Mesenchymal stem cell (in vitro differentiated cells and primary cell): Measurements from ENCODE around the gene C1orf116.

Experiments used
- DNase-seq: peaks from one replicate; pipeline ENCODE4 v3.0.0-alpha.2; 2013
- H2AFZ ChIP-seq: one replicate; pipeline ENCODE4 v1.6.1; 2013; ENCODE audit warnings: low read depth, mild to moderate bottlenecking, control low read depth, inconsistent platforms, low read length, moderate library complexity
- H2AK5ac ChIP-seq: 2 replicates; pipeline ENCODE4 v1.6.1; 2013; ENCODE audit warnings: low read length, moderate library complexity, mild to moderate bottlenecking, inconsistent platforms; ENCODE audit not compliant: severe bottlenecking
- H2BK120ac ChIP-seq: one replicate; pipeline ENCODE4 v1.6.1; 2013; ENCODE audit warnings: low read depth, mild to moderate bottlenecking, inconsistent platforms, low read length, moderate library complexity
- H2BK12ac ChIP-seq, 2 experiments: one replicate each; pipeline ENCODE4 v1.6.1; 2013; ENCODE audit warnings: inconsistent platforms in 2 of 2, low read length in 2 of 2, mild to moderate bottlenecking in 2 of 2, moderate library complexity in 2 of 2, control low read depth in 1 of 2
- H2BK15ac ChIP-seq: one replicate; pipeline ENCODE4 v1.6.1; 2013; ENCODE audit warnings: mild to moderate bottlenecking, low read depth, inconsistent platforms; ENCODE audit not compliant: poor library complexity, severe bottlenecking
- H2BK5ac ChIP-seq: 2 replicates; pipeline ENCODE4 v1.6.1; 2013; ENCODE audit warnings: low read depth, mild to moderate bottlenecking, low read length, control low read depth, inconsistent platforms; ENCODE audit not compliant: poor library complexity, severe bottlenecking
- H3K14ac ChIP-seq, 2 experiments: one replicate each; pipeline ENCODE4 v1.6.1; 2013; ENCODE audit warnings: inconsistent platforms in 2 of 2, low read length in 2 of 2, control low read depth in 1 of 2, mild to moderate bottlenecking in 1 of 2, moderate library complexity in 1 of 2
- H3K18ac ChIP-seq, 2 experiments: one replicate each; pipeline ENCODE4 v1.6.1; 2013; ENCODE audit warnings: inconsistent platforms in 2 of 2, low read length in 2 of 2, control low read depth in 1 of 2, low read depth in 1 of 2, mild to moderate bottlenecking in 1 of 2
- H3K23ac ChIP-seq, 2 experiments: one replicate each; pipeline ENCODE4 v1.6.1; 2013; ENCODE audit warnings: inconsistent platforms in 2 of 2, low read length in 2 of 2, mild to moderate bottlenecking in 2 of 2, moderate library complexity in 2 of 2, control low read depth in 1 of 2
- H3K27ac ChIP-seq: 2 replicates; pipeline ENCODE4 v1.5.1; 2013; ENCODE audit warnings: mild to moderate bottlenecking, moderate library complexity, low read length, control low read depth, inconsistent platforms; ENCODE audit not compliant: poor library complexity, severe bottlenecking
- H3K27me3 ChIP-seq, 2 experiments: 2 replicates each; pipeline versions ENCODE4 v1.6.1 to v1.7.0; 2013; ENCODE audit warnings: low read length in 2 of 2, mild to moderate bottlenecking in 2 of 2, moderate library complexity in 2 of 2, control low read depth in 1 of 2, inconsistent platforms in 1 of 2; ENCODE audit not compliant: control insufficient read depth in 1 of 2, insufficient read depth in 1 of 2
- H3K36me3 ChIP-seq, 2 experiments: 2 replicates each; pipeline versions ENCODE4 v1.6.1 to v1.7.0; 2013; ENCODE audit warnings: low read length in 2 of 2, control low read depth in 1 of 2, inconsistent platforms in 1 of 2, low read depth in 1 of 2, mild to moderate bottlenecking in 1 of 2; ENCODE audit not compliant: insufficient read depth in 2 of 2, control insufficient read depth in 1 of 2
- H3K4ac ChIP-seq, 2 experiments: one replicate each; pipeline ENCODE4 v1.6.1; 2013; ENCODE audit warnings: inconsistent platforms in 2 of 2, low read length in 2 of 2, mild to moderate bottlenecking in 2 of 2, moderate library complexity in 2 of 2, control low read depth in 1 of 2, low read depth in 1 of 2
- H3K4me1 ChIP-seq: 2 replicates; pipeline ENCODE4 v1.6.1; 2013; ENCODE audit warnings: low read depth, low read length, control low read depth; ENCODE audit not compliant: control insufficient read depth, insufficient read depth
- H3K4me2 ChIP-seq: 2 replicates; pipeline ENCODE4 v1.6.1; 2013; ENCODE audit warnings: low read length, mild to moderate bottlenecking, inconsistent platforms; ENCODE audit not compliant: poor library complexity, severe bottlenecking
- H3K4me3 ChIP-seq, 2 experiments: 2 replicates each; pipeline versions ENCODE4 v1.5.1 to v1.7.0; 2013; ENCODE audit warnings: low read length in 2 of 2, mild to moderate bottlenecking in 2 of 2, control low read depth in 1 of 2, low read depth in 1 of 2; ENCODE audit not compliant: insufficient read depth in 1 of 2
- H3K79me1 ChIP-seq: replicated peaks from 2 replicates; pipeline ENCODE4 v1.6.1; 2013; ENCODE audit warnings: mild to moderate bottlenecking, control low read depth, low read length, inconsistent platforms; ENCODE audit not compliant: poor library complexity, severe bottlenecking
- H3K9ac ChIP-seq: 2 replicates; pipeline ENCODE4 v1.7.0; 2013; ENCODE audit warnings: mild to moderate bottlenecking, low read length, moderate library complexity
- H3K9me3 ChIP-seq: 2 replicates; pipeline ENCODE4 v1.7.0; 2013; ENCODE audit warnings: mild to moderate bottlenecking, low read length; ENCODE audit not compliant: control insufficient read depth
- H4K8ac ChIP-seq: one replicate; pipeline ENCODE4 v1.6.1; 2013; ENCODE audit warnings: inconsistent platforms, mild to moderate bottlenecking, low read length, moderate library complexity
- H4K91ac ChIP-seq: one replicate; pipeline ENCODE4 v1.6.1; 2013; ENCODE audit warnings: mild to moderate bottlenecking, low read length, inconsistent platforms
- WGBS: methylation state at CpG from one replicate; pipeline ENCODE4 v1.1.7; 2013; ENCODE audit warnings: mixed read lengths; 5-methylcytosine and 5-hydroxymethylcytosine counted together

Gene C1orf116

DNA sequence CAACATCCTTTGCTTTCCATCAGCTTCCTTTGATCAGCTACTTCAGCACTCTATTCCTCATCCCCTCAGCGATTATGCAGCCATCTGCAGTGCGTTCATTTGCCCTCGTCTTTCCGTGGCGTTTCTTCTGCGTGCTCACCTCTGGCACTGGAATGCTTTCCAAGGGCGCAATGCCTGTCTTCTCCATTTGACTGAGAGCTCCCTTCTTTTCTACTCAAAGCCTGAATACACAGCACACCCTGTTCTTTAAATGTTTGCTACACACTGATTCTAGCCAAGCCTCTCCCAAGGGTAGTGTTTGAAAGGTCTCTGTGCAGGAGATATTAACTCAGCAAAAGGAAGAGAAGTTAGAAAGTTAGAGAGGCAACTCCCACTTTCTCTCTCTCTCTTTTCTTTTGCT, 22.6 kb downstream of the C1orf116 start:
- H3K36me3 ChIP-seq: no peaks in the 10 kb centered on the region
- DNase-seq: no peak
- H3K4me3 ChIP-seq: no peak overlapping the region
- no peak overlapping the region for H2BK5ac ChIP-seq
- peaks cover 10% of the 10 kb centered on the region for H3K4me1 ChIP-seq
- H3K18ac ChIP-seq: no peak overlapping the region
- H3K14ac ChIP-seq: no peak overlapping the region
- H2AK5ac ChIP-seq: no peak overlapping the region
- no peak overlapping the region for H3K27ac ChIP-seq
- H2AFZ ChIP-seq: no peak overlapping the region
- no peak overlapping the region for H4K8ac ChIP-seq
- 94% methylated on average over 7 of the region's 7 CpGs for WGBS
- H3K9ac ChIP-seq: no peak overlapping the region
- H2BK15ac ChIP-seq: no peak overlapping the region
- H4K91ac ChIP-seq: no peak overlapping the region
- no peaks in the 10 kb centered on the region for H3K9me3 ChIP-seq
- no peak overlapping the region for H3K4me2 ChIP-seq
- peaks cover 0 to 17% of the 10 kb centered on the region in 2 experiments for H3K27me3 ChIP-seq
- no peak overlapping the region for H2BK12ac ChIP-seq
- no peak overlapping the region for H3K4ac ChIP-seq
- no peaks in the 10 kb centered on the region for H3K79me1 ChIP-seq
- no peak overlapping the region for H3K23ac ChIP-seq
- H2BK120ac ChIP-seq: no peak overlapping the region

DNA sequence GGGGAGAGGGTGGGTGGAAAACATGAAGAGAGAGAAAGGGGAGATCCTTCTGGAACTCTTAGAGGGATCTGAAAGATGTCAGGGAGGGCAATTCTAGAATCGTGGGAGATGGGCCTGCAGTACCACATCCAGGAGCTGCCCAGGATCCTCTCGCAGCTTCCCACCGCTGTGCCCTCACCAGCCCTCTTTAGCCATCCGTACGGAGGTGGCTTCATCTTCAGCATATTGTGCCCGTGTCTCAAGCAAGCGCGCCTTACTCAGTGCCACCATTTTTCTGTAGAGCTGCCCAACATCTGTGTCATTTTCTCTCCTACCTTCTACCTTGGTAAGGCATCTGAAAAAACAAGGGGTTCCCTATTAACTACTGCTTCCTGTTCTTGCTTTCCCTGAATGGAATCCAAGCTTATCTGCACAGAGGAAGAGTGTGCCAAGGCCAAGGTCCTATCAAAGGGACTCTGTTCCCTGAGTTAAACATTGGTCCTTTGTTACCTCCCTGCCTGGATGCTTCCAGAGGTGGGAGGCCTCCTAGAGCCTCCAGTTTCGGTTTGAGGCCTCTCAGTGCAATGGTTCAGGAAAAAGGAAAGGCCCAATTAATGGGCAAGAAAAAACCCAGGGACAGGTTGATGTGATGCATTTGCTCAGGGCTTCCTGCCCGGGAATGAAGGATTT, 23.2 kb downstream of the C1orf116 start:
- H3K27me3 ChIP-seq: peaks cover 0 to 13% of the 10 kb centered on the region in 2 experiments
- H3K27ac ChIP-seq: no peak overlapping the region
- H3K79me1 ChIP-seq: no peaks in the 10 kb centered on the region
- no peak overlapping the region for H2BK15ac ChIP-seq
- no peak for DNase-seq
- no peak overlapping the region for H3K14ac ChIP-seq
- no peak overlapping the region for H2BK5ac ChIP-seq
- H4K8ac ChIP-seq: no peak overlapping the region
- peaks cover 10% of the 10 kb centered on the region for H3K4me1 ChIP-seq
- no peaks in the 10 kb centered on the region for H3K9me3 ChIP-seq
- no peak overlapping the region for H3K23ac ChIP-seq
- H3K18ac ChIP-seq: no peak overlapping the region
- no peak overlapping the region for H3K4me3 ChIP-seq
- H3K9ac ChIP-seq: no peak overlapping the region
- no peak overlapping the region for H3K4ac ChIP-seq
- no peaks in the 10 kb centered on the region for H3K36me3 ChIP-seq
- H3K4me2 ChIP-seq: no peak overlapping the region
- H4K91ac ChIP-seq: no peak overlapping the region
- no peak overlapping the region for H2BK120ac ChIP-seq
- no peak overlapping the region for H2AFZ ChIP-seq
- WGBS: 93% methylated on average over 10 of the region's 10 CpGs
- no peak overlapping the region for H2AK5ac ChIP-seq
- H2BK12ac ChIP-seq: no peak overlapping the region

- H3K27ac ChIP-seq: peak overlapping the region; percentile 41
- H2AK5ac ChIP-seq: no peak overlapping the region
- H3K9me3 ChIP-seq: no peaks in the 10 kb centered on the region
- H3K27me3 ChIP-seq: peaks cover 0 to 10% of the 10 kb centered on the region in 2 experiments
- H3K4ac ChIP-seq: no peak overlapping the region
- no peak overlapping the region for H2BK12ac ChIP-seq
- H3K4me1 ChIP-seq: peaks cover 10% of the 10 kb centered on the region
- no peak overlapping the region for H3K14ac ChIP-seq
- no peaks in the 10 kb centered on the region for H3K36me3 ChIP-seq
- H3K4me3 ChIP-seq: no peak overlapping the region
- H2AFZ ChIP-seq: no peak overlapping the region
- no peak overlapping the region for H2BK5ac ChIP-seq
- no peak overlapping the region for H2BK15ac ChIP-seq
- no peak overlapping the region for H3K9ac ChIP-seq
- peak; percentile 28 for DNase-seq
- no peak overlapping the region for H2BK120ac ChIP-seq
- no peak overlapping the region for H3K23ac ChIP-seq
- H4K91ac ChIP-seq: no peak overlapping the region
- no peak overlapping the region for H3K18ac ChIP-seq
- 31% methylated on average over 4 of the region's 5 CpGs for WGBS
- H3K79me1 ChIP-seq: no peaks in the 10 kb centered on the region
- H4K8ac ChIP-seq: no peak overlapping the region
- no peak overlapping the region for H3K4me2 ChIP-seq
Observed at GRCh38 chr1:207007352-207008033, 25.1 kb downstream of the C1orf116 start.

DNA sequence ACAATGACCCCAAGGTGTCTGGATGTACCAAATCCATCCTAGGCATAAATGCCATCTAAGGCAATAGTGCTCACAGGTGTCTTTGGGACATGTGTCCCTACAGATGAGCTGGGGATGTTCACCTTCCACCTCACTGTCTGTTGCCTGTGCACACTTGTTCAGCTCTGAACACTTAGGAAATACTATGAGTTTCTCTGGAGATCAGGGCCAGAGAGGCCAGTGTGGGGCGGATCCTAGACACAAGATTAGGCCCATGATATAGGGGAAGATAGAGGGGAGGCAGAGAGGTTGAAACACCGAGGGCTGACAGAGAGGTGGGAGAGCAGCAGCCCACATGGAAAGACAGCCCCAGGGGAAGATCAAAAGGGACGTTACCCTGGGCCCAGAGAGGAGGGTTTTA, 25.6 kb downstream of the C1orf116 start:
- Histone ChIP-seq H3K79me1 (no peaks in the 10 kb centered on the region), H3K4ac (no peak overlapping the region), H3K23ac (no peak overlapping the region), H2AFZ (no peak overlapping the region), H2BK15ac (no peak overlapping the region), H3K9me3 (no peaks in the 10 kb centered on the region), H3K4me2 (no peak overlapping the region), H2BK120ac (no peak overlapping the region), H3K14ac (no peak overlapping the region), H4K8ac (no peak overlapping the region), H3K18ac (no peak overlapping the region), H4K91ac (no peak overlapping the region), H3K36me3 (no peaks in the 10 kb centered on the region), H3K4me3 (no peak overlapping the region), H2BK12ac (no peak overlapping the region), H3K9ac (no peak overlapping the region), H3K4me1 (peaks cover 10% of the 10 kb centered on the region), H3K27ac (peak overlapping the region; percentile 41), H2AK5ac (peak overlapping the region; percentile 23), H2BK5ac (peak overlapping the region; percentile 19), H3K27me3 (peaks cover 0 to 10% of the 10 kb centered on the region in 2 experiments)
- 85% methylated on average over 2 of the region's 3 CpGs for WGBS
- DNase-seq: no peak
